Epithelial cell of proximal tubule (primary cell): Measurements from ENCODE around the gene LRFN3. TPM values are rescaled to one million over a fixed set of nuclear protein-coding genes. Genes with fewer than 3 reads are reported as not detected.
A peak's percentile ranks its signal among the peaks of the same experiment; 100 is the strongest.

ENCODE experiments used
- DNase-seq: peaks from one replicate; pipeline ENCODE4 v3.0.0-alpha.2; 2011; ENCODE audit warnings: low read depth
- H3K4me3 ChIP-seq: 2 replicates; pipeline ENCODE4 v1.5.1; 2011; ENCODE audit warnings: low read depth, mild to moderate bottlenecking, low read length
- total RNA-seq: library from RNA; depleted of rRNA; stranded (reverse); fragments of >200 nt; gene quantifications from 2 replicates; pipeline ENCODE4 v1.2.3, GENCODE V29; 2015
- TF ChIP-seq, protein P1 (sequence below): conservative IDR thresholded peaks from 2 replicates; pipeline ENCODE4 v1.5.1; 2012; ENCODE audit warnings: low read depth, mild to moderate bottlenecking, low read length

LRFN3 gene
- total RNA-seq, 1 donor from 2014 or later: 12.7 TPM

- DNase-seq: no peak
- H3K4me3 ChIP-seq: no peak overlapping the region
- TF ChIP-seq, protein P1, sequence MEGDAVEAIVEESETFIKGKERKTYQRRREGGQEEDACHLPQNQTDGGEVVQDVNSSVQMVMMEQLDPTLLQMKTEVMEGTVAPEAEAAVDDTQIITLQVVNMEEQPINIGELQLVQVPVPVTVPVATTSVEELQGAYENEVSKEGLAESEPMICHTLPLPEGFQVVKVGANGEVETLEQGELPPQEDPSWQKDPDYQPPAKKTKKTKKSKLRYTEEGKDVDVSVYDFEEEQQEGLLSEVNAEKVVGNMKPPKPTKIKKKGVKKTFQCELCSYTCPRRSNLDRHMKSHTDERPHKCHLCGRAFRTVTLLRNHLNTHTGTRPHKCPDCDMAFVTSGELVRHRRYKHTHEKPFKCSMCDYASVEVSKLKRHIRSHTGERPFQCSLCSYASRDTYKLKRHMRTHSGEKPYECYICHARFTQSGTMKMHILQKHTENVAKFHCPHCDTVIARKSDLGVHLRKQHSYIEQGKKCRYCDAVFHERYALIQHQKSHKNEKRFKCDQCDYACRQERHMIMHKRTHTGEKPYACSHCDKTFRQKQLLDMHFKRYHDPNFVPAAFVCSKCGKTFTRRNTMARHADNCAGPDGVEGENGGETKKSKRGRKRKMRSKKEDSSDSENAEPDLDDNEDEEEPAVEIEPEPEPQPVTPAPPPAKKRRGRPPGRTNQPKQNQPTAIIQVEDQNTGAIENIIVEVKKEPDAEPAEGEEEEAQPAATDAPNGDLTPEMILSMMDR: no peak
Observed at GRCh38 chr19:35894342-35894741, 41.8 kb upstream of the LRFN3 start.

DNA sequence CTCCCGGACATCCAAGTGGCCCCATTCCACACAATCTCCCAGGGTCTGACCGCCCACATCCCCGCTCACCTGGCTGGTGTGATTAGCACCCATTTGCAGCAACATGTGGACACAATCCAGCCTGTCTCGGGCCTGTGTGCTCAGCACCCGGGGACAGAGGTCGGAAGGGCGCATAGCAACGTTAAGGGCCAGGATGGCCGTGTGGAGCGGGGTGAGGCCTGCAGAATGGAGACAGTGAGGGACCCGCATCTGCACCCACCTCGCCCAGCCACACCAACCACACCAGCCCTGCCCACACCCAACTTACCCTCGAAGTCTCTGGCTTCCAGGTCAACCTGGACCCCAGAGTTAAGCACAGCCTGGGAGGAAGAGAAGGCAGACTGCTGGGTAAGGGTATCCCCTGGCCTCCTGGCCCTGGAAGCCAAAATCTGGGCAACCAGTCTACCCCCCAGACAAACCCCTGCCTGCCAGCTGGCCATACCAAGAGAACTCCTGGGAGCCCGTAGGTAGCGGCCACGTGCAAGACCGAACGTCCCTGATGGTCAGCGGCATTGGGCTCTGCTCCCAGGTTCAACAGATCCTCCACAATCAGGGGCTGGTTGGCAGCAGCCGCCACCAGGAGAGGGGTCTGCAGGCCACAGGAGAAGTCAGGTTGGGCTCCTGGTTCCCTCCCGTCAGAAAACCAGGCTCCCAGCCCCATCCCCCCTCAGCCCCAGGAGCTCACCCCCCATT, 40.1 kb upstream of the LRFN3 start:
- no peak for DNase-seq
- H3K4me3 ChIP-seq: no peak overlapping the region
- TF ChIP-seq, protein P1: no peak

GRCh38 chr19:35896643-35897040, 39.5 kb upstream of the LRFN3 start:
- no peak overlapping the region for H3K4me3 ChIP-seq
- DNase-seq: no peak
- TF ChIP-seq, protein P1: no peak

GRCh38 chr19:35897706-35898451, 38.3 kb upstream of the LRFN3 start:
- no peak for DNase-seq
- peak overlapping the region; percentile 78 for H3K4me3 ChIP-seq
- TF ChIP-seq, protein P1: no peak

DNA sequence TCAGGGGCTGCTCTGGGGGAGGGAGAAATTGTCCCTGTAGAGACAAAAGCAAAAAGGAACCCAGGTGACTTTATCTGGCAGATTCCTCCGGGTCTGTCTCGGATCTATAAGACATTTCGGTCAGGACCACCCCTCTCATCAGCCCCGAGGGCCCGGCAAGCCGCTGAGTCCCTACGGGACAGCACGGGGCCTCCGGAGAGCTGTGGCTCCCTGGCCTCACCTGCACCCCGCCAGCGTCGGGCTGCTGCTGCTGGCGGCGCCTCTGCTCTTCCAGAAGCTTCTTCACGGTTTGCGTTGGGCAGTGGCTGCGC, 37.7 kb upstream of the LRFN3 start:
- H3K4me3 ChIP-seq: peak overlapping the region; percentile 78
- TF ChIP-seq, protein P1: no peak
- no peak for DNase-seq

DNA sequence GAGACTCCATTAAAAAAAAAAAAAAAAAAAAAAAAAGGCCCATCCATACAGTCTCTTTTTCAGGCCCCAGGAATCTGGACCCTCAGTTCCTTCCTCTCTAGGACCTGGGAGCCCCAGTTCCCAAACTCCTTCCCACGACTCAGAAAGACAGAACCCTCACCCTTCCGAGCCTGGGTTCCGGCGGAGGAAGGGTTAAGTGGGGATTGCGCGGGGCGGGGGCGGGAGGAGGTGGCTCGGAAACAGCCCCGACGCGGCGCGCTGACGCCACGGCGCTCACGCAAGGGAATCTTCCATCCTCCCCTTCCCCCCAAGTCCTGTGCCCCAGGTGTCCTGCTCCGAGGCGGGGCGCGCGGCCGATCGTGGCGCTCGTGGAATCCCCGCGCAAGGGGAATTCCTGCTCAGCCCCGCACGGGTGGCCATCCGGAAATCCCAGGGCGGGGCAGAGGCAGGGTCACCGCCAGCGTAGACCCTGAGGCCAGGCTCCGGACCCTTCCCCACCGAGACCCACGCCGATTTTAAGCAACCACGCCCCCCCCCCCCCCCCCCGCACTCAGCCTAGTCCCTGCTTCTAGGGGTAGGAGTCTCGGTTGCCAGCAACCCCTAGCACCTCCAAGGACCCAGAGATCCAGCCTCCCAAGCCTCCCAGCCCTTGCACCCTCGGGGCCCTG, 36.5 kb upstream of the LRFN3 start:
- H3K4me3 ChIP-seq: peak overlapping the region; percentile 78
- DNase-seq: no peak
- TF ChIP-seq, protein P1: no peak
